NCI-H2081 (cell line): Measurements from ENCODE around the gene NDUFS6.

Source experiments
- DNase-seq, 2 experiments: peaks; one replicate each; lab custom pipeline; 2025; lab: John Stamatoyannopoulos, UW

NDUFS6 gene

DNA sequence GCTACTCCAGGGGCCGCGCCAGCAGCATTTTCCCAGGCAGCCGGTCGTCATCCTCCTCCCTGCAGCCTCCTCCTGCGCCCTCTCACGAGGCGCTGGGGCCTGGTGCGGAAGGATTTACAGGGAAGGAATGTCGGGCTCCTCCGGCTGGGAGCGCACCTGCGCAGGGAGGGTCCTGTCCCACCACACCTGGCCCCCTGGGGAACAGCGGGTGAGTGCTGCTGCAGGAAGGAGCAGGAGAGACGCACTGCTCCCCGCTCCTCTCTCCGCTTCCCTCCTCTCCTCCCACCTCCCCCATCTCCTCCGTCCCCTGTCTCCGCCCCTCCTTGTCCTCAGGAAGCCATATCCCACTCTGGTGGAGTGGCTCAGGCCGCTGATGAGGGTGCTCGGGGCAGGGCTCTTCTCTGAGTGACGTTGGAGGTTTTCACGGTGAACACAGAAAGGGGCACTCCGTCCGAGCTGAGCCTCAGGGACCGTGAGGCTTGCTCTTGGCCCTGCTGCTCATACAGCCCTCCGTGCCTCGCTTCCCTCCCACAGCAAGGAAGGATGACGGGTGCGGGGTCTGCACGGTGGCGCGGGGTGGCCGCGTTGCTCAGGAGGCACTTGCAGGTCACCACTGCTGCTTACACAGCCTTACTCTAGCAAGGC lies 50.2 kb downstream of the NDUFS6 start:
- no peak for DNase-seq

DNA sequence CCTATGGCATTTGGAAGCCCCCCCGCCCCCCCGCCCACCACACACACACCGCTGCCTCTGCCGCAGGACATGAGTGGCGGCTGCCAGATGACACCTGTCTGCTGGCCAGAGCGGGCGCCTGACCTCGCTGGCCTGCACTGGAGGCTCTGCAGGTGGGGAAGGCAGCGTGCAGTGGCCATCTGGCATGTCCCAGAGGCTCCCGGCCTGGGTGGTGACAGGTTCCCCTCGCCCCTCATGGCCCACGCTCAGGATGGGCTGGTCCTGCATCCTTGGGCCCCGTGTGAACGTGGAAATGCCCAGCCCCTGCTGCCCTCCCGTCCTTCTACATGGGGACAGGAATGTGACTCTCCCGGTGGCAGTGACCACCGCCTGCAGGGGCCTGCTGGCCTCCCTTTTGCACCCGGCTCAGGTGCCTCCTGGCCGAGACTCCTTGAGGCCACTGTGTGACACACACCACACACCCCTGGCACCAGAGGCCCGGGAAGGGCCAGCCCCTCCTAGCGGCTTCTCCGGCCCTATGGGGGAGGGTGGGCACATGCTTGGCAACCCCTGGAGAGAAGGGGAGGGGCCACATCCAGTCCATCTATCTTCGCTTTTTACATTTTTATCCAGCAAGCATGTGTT lies 51.2 kb downstream of the NDUFS6 start:
- DNase-seq: no peak

DNA sequence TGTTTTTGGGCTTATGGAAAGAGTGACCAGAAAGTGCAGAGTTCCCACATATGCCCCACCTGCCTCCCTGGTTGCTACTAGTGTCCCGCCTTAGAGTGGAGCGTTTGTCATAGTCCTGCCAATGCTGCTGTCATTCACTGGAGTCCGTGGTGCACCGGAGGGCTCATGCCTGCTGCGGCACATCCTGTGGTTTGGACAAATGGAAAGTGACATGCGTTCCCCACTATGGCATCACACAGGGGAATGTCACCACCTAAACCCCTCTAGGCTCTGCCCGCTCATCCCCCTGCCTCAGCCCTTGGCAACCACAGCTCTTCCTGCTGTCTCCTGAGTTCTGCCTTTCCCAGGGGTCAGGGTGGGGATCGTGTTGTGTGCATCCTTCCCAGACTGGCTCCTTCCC lies 52.3 kb downstream of the NDUFS6 start:
- DNase-seq: no peak

DNA sequence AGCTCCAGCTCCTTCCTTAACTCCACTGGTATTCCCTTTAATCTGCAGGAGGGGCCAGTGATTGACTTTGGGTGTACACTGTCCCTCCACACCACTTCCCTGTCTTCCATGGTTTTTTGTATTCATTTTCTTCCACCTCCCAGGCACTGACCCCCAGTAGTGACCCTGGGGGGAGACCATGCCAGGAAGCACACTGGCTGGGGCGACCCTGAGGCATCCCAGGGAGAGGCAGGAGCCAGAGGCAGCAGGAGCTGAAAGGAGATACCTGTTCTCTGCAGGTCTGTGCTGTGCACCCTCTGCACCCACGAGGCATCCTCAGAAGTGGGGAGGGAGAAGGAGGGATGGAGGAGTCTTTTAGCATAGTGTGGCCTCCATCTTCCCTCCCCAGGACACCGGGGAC lies 53.9 kb downstream of the NDUFS6 start:
- no peak for DNase-seq

DNA sequence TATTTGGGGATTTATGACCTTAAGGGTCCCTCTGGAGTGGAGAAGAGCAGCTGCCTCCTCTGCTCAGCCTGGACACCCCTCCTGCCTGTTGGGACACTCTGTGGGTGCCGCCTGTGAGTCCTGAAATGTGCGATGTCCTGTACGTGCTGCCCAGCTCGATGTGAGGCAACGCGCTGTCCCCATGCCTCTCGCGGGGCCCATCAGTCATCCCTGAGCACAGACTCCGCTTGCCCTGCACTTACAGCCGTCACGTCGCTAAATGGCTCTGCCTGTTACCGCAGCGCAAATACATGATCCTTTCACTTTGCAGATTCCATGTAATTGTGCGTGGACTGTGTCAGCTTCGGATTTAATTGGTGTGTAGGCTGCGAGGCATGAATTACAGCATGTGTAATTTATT lies 54.4 kb downstream of the NDUFS6 start:
- DNase-seq: no peak

DNA sequence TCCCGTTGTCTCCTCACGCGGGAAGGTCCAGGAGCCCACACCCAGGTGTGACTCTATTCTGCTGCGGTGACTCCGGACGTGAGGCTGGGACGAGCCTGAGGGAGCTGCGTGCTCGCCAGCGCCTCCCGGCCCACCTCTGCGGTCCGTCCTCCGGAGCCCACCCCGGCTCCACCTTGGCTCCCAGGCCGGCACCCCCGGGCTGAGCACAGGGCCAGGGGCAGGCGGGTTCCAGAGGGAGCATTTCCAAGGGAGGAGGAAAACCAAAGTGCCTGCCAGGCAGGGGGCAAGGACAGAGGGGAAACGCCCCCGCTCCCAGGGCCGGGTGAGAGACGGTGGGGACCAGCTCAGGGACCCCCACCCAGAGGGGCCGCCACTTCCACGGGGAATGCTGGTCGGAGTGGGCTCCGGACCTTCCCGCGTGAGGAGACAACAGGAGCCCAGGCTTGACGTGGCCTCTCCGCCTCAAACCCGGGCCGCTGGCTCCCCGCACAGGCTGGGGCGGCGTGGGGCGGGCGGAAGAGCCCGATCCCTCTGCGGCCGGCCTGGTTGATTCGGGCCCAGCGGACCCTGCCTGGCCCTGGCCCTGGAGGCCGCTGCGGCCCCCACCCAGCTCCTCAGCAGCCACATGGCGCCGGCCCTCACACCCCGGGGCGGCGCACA lies 55.5 kb downstream of the NDUFS6 start:
- DNase-seq: no peak

- DNase-seq: no peak
These were observed 56.0 kb downstream of the NDUFS6 start for GRCh38 chr5:1857256-1857600.

GRCh38 chr5:1858436-1858835 lies 57.2 kb downstream of the NDUFS6 start:
- no peak for DNase-seq

- no peak for DNase-seq
These were observed 57.9 kb downstream of the NDUFS6 start for GRCh38 chr5:1859099-1859498.

DNA sequence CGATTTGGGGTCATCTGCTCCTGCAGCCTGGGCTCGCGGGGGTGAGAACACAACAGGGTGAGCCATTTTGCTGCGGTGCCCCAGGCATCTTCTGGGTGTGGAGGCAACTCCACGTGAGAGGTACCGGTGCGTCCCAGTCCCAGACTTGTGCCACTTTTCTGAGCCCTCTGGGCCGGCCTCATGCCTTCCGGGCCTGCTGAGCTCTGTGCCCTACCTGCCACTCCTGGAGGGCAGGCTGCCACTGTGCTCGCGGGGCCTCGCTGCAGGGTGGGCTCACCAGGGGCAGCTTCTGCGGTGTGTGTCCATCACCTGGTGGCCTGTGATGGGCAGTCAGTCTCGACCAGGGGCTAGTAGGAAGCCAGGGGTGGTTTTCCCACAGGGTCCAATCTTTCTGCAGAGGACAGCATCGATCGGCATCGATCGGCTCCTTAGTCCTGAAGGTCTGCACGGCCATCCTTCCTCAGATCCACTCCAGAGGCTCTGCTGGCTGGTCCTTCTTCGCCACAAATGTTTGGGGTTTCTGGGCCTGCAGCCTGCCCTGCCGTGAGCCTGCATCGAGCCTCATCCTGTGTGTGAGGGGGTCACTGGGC lies 58.9 kb downstream of the NDUFS6 start:
- no peak for DNase-seq

GRCh38 chr5:1860949-1861348 lies 59.7 kb downstream of the NDUFS6 start:
- DNase-seq: no peak

GRCh38 chr5:1864896-1865440 lies 63.8 kb downstream of the NDUFS6 start:
- no peak for DNase-seq

DNA sequence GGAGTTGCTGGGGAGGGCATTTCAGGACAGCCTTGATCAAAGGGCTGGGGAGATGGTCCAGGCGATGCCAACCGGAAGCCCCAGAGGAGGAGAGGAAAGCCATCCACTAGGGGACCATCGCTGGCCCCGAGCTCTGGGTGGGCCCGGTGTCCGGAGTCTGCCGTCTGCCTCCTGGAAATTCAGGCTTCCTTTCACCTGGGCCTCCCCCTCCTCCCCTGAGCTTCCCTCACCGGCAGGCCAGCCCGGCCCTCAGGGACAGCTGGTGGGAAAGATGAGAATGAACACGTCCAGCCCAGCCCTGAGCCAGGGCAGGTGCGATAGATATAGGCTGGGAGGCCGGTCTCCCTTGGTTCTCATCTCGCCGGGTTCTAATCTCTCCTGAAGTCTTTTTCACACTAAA lies 64.3 kb downstream of the NDUFS6 start:
- DNase-seq: no peak
